Uterus (tissue), 4 donors: ENCODE data around the gene OPCML. TPM values are rescaled to one million over a fixed set of nuclear protein-coding genes. Genes with fewer than 3 reads are reported as not detected.

ENCODE experiments used
- DNase-seq, 2 donors: peaks; one replicate each; pipeline ENCODE4 v3.0.0-alpha.2; 2019 to 2020
- H3K27ac ChIP-seq, 2 donors: fragments of 200-600 bp; sonication (generic); 1 replicate in 1 of 2; 2 replicates in 1 of 2; pipeline ENCODE4 v1.5.1; 2016 to 2018
- H3K27me3 ChIP-seq, 2 donors: fragments of 200-600 bp; sonication (generic); one replicate each; pipeline ENCODE4 v1.5.1; 2018 to 2019; ENCODE audit warnings: control low read depth in 1 of 2
- H3K36me3 ChIP-seq, 2 donors: fragments of 200-600 bp; sonication (generic); one replicate each; pipeline ENCODE4 v1.5.1; 2019; ENCODE audit warnings: control low read depth in 1 of 2
- H3K4me1 ChIP-seq, 2 donors: fragments of 200-600 bp; sonication (generic); one replicate each; pipeline ENCODE4 v1.5.1; 2018 to 2019; ENCODE audit warnings: control low read depth in 1 of 2
- H3K4me3 ChIP-seq, 2 donors: fragments of 200-600 bp; sonication (generic); 1 replicate in 1 of 2; 2 replicates in 1 of 2; pipeline ENCODE4 v1.5.1; 2018 to 2019; ENCODE audit warnings: mild to moderate bottlenecking in 1 of 2
- H3K9me3 ChIP-seq, 2 donors: fragments of 200-600 bp; sonication (generic); one replicate each; pipeline ENCODE4 v1.5.1; 2019; ENCODE audit warnings: control low read depth in 1 of 2
- CTCF ChIP-seq, 4 experiments: fragments of 200-600 bp in 2 of 4; fragments of 450-650 bp in 2 of 4; sonication (generic) in 2 of 4; IDR thresholded peaks; one replicate each; pipeline ENCODE4 v1.5.1; 2016 to 2019; ENCODE audit warnings: antibody characterized with exemption in 4 of 4, mild to moderate bottlenecking in 2 of 4, moderate library complexity in 1 of 4
- POLR2A ChIP-seq, 2 donors: fragments of 450-650 bp; IDR thresholded peaks; one replicate each; pipeline ENCODE4 v1.6.1; 2016; ENCODE audit warnings: antibody characterized with exemption in 2 of 2, mild to moderate bottlenecking in 1 of 2, moderate library complexity in 1 of 2
- intact Hi-C: fragments of 100-400 bp; cut with DNase I; formaldehyde crosslinking; loops from one replicate; pipeline ENCODE4 v1.15.1; 2023; ENCODE audit warnings: low total_unique reads
- total RNA-seq, 4 donors: library from RNA; depleted of rRNA in 3 of 4; stranded (reverse); fragments of >200 nt in 3 of 4; gene quantifications; one replicate each; pipeline versions ENCODE4 v1.1.0 to v1.2.4, GENCODE V29; 2014 to 2023
- donor health status: DM: yes; HTN: yes; CAD: no.

Gene OPCML
- total RNA-seq, 4 donors from 2014 or later: under 0.01 to 3.9 (median 1.7) TPM

GRCh38 chr11:133040289-133040900, 491.9 kb downstream of the OPCML start:
- DNase-seq: no peak
- no peaks in the 10 kb centered on the region for H3K27me3 ChIP-seq

DNA sequence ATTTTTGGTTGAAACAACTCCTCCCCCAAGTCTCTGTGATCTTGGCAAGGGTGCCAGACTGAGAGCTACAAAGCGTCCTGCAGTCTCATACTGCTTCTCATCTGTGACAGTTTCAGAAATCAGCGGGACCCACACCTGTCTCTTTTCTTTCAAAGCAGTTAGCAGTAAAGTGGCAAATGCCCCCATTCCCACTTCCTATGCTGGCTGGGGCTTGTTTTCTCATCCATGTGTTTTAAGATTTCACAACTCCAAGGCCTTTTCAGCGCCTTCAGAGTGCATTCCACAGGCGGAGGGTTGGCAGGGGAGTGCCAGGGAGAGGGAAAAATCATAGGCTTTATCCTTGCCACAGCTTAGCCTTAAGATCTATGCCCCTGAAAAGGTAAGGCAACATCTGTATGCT, 493.5 kb downstream of the OPCML start:
- TF ChIP-seq POLR2A (IDR thresholded peaks at IDR 0.05) (no peak), CTCF (IDR thresholded peaks at IDR 0.05) (no peak)
- Histone ChIP-seq H3K4me3 (no peak overlapping the region), H3K9me3 (no peaks in the 10 kb centered on the region), H3K36me3 (no peaks in the 10 kb centered on the region), H3K27me3 (no peaks in the 10 kb centered on the region), H3K27ac (no peak overlapping the region), H3K4me1 (no peaks in the 10 kb centered on the region)
- DNase-seq: no peak
- intact Hi-C loops: no loop called here

More at GRCh38 chr11:133040289-133040900, 491.9 kb downstream of the OPCML start:
- no peak for TF ChIP-seq CTCF (IDR thresholded peaks at IDR 0.05)
- H3K9me3 ChIP-seq: no peaks in the 10 kb centered on the region
- H3K27ac ChIP-seq: no peak overlapping the region
- H3K4me3 ChIP-seq: no peak overlapping the region
- intact Hi-C loops: no loop called here
- no peaks in the 10 kb centered on the region for H3K36me3 ChIP-seq
- no peaks in the 10 kb centered on the region for H3K4me1 ChIP-seq

DNA sequence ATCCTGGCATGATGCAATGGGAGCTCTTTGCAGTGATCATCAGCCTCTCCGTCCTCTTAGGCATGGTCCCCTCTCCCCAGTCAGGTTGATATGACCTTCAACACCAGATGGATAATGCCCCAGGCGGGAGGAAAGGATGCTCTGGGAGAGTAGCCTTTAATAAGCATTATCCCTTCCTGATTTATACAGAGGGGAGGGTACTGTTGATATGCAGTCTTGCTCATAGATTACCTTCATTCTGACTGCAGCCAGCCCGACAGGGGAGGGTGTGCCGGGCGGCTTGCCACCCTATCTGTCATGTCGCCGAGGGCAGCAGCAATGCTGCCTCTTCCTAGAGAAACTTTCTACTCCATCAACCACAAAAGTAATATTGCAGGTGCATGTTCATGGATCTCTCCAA, 497.4 kb downstream of the OPCML start:
- no peaks in the 10 kb centered on the region for H3K27me3 ChIP-seq
- TF ChIP-seq CTCF (IDR thresholded peaks at IDR 0.05) (no peak), POLR2A (IDR thresholded peaks at IDR 0.05) (no peak)
- DNase-seq: no peak
- no peaks in the 10 kb centered on the region for H3K36me3 ChIP-seq
- H3K27ac ChIP-seq: no peak overlapping the region
- no peaks in the 10 kb centered on the region for H3K9me3 ChIP-seq
- intact Hi-C loops: no loop called here
- no peaks in the 10 kb centered on the region for H3K4me1 ChIP-seq
- H3K4me3 ChIP-seq: no peak overlapping the region

- DNase-seq: no peak
- Histone ChIP-seq H3K4me3 (no peak overlapping the region), H3K36me3 (no peaks in the 10 kb centered on the region), H3K9me3 (no peaks in the 10 kb centered on the region), H3K27ac (no peak overlapping the region), H3K27me3 (no peaks in the 10 kb centered on the region), H3K4me1 (no peaks in the 10 kb centered on the region)
- TF ChIP-seq CTCF (IDR thresholded peaks at IDR 0.05) (no peak), POLR2A (IDR thresholded peaks at IDR 0.05) (no peak)
- intact Hi-C loops: no loop called here
Observed at GRCh38 chr11:133029107-133029506, 503.2 kb downstream of the OPCML start.

GRCh38 chr11:133026952-133027351, 505.3 kb downstream of the OPCML start:
- Histone ChIP-seq H3K4me3 (no peak overlapping the region), H3K27me3 (no peaks in the 10 kb centered on the region), H3K36me3 (no peaks in the 10 kb centered on the region), H3K4me1 (no peaks in the 10 kb centered on the region), H3K9me3 (no peaks in the 10 kb centered on the region), H3K27ac (no peak overlapping the region)
- intact Hi-C loops: no loop called here
- no peak for DNase-seq
- TF ChIP-seq POLR2A (IDR thresholded peaks at IDR 0.05) (no peak), CTCF (IDR thresholded peaks at IDR 0.05) (no peak)
